HEK293 (cell line): ENCODE data around the gene NCAPG2.

Experiments
- FEZF1 ChIP-seq: fragments of 450-650 bp; formaldehyde crosslinking; IDR thresholded peaks from 2 replicates; pipeline ENCODE4 v1.5.1; 2016; ENCODE audit warnings: missing biosample characterization, missing genetic modification characterization
- HOXC10 ChIP-seq: sonication (generic); formaldehyde crosslinking; IDR thresholded peaks from 2 replicates; pipeline ENCODE4 v1.8.1; 2023; ENCODE audit warnings: mild to moderate bottlenecking, missing genetic modification reagents
- KLF1 ChIP-seq: fragments of 450-650 bp; formaldehyde crosslinking; IDR thresholded peaks from 2 replicates; pipeline ENCODE4 v1.5.1; 2016; ENCODE audit warnings: missing biosample characterization, missing genetic modification characterization
- KLF16 ChIP-seq: fragments of 450-650 bp; formaldehyde crosslinking; IDR thresholded peaks from 2 replicates; pipeline ENCODE4 v1.5.1; 2017; ENCODE audit warnings: missing biosample characterization, missing genetic modification characterization
- KLF7 ChIP-seq: fragments of 450-650 bp; formaldehyde crosslinking; IDR thresholded peaks from 2 replicates; pipeline ENCODE4 v1.5.1; 2016; ENCODE audit warnings: missing biosample characterization, missing genetic modification characterization, borderline replicate concordance
- KLF9 ChIP-seq: fragments of 450-650 bp; formaldehyde crosslinking; IDR thresholded peaks from 2 replicates; pipeline ENCODE4 v1.5.1; 2016; ENCODE audit warnings: missing biosample characterization, missing genetic modification characterization, low read depth
- MZF1 ChIP-seq: fragments of 450-650 bp; formaldehyde crosslinking; IDR thresholded peaks from 2 replicates; pipeline ENCODE4 v1.5.1; 2017; ENCODE audit warnings: missing biosample characterization, missing genetic modification characterization, borderline replicate concordance
- SCRT2 ChIP-seq: fragments of 450-650 bp; formaldehyde crosslinking; IDR thresholded peaks from 2 replicates; pipeline ENCODE4 v1.5.1; 2016; ENCODE audit warnings: missing biosample characterization, missing genetic modification characterization
- SP7 ChIP-seq: fragments of 450-650 bp; formaldehyde crosslinking; IDR thresholded peaks from 2 replicates; pipeline ENCODE4 v1.5.1; 2016; ENCODE audit warnings: missing biosample characterization, missing genetic modification characterization
- TRIM28 ChIP-seq: IDR thresholded peaks from 2 replicates; pipeline ENCODE4 v1.6.1; 2011; ENCODE audit warnings: low read length, control low read depth, borderline replicate concordance
- ZBTB21 ChIP-seq: fragments of 450-650 bp; formaldehyde crosslinking; IDR thresholded peaks from 2 replicates; pipeline ENCODE4 v1.5.1; 2017; ENCODE audit warnings: missing biosample characterization, missing genetic modification characterization
- ZBTB48 ChIP-seq: fragments of 450-650 bp; formaldehyde crosslinking; IDR thresholded peaks from 2 replicates; pipeline ENCODE4 v1.5.1; 2016; ENCODE audit warnings: missing biosample characterization, missing genetic modification characterization
- ZNF121 ChIP-seq: fragments of 450-650 bp; formaldehyde crosslinking; IDR thresholded peaks from 2 replicates; pipeline ENCODE4 v1.5.1; 2016; ENCODE audit warnings: missing biosample characterization, missing genetic modification characterization
- ZNF138 ChIP-seq: fragments of 450-650 bp; formaldehyde crosslinking; IDR thresholded peaks from 2 replicates; pipeline ENCODE4 v1.5.1; 2016; ENCODE audit warnings: missing biosample characterization, missing genetic modification characterization, borderline replicate concordance
- ZNF148 ChIP-seq: fragments of 450-650 bp; formaldehyde crosslinking; IDR thresholded peaks from 2 replicates; pipeline ENCODE4 v1.5.0; 2017; ENCODE audit warnings: missing biosample characterization, missing genetic modification characterization, borderline replicate concordance
- ZNF157 ChIP-seq: fragments of 450-650 bp; formaldehyde crosslinking; IDR thresholded peaks from 2 replicates; pipeline ENCODE4 v1.5.1; 2016; ENCODE audit warnings: missing biosample characterization, missing genetic modification characterization
- ZNF169 ChIP-seq: fragments of 450-650 bp; formaldehyde crosslinking; IDR thresholded peaks from 2 replicates; pipeline ENCODE4 v1.5.1; 2016; ENCODE audit warnings: missing biosample characterization, missing genetic modification characterization
- ZNF2 ChIP-seq: fragments of 450-650 bp; formaldehyde crosslinking; IDR thresholded peaks from 2 replicates; pipeline ENCODE4 v1.5.1; 2016; ENCODE audit warnings: missing biosample characterization, missing genetic modification characterization
- ZNF239 ChIP-seq: fragments of 450-650 bp; formaldehyde crosslinking; IDR thresholded peaks from 2 replicates; pipeline ENCODE4 v1.5.1; 2016; ENCODE audit warnings: missing biosample characterization, missing genetic modification characterization
- ZNF311 ChIP-seq: fragments of 450-650 bp; formaldehyde crosslinking; IDR thresholded peaks from 2 replicates; pipeline ENCODE4 v1.5.1; 2017; ENCODE audit warnings: missing biosample characterization, missing genetic modification characterization, borderline replicate concordance
- ZNF324 ChIP-seq: fragments of 450-650 bp; formaldehyde crosslinking; IDR thresholded peaks from 2 replicates; pipeline ENCODE4 v1.5.1; 2016; ENCODE audit warnings: missing biosample characterization, missing genetic modification characterization
- ZNF354C ChIP-seq: fragments of 450-650 bp; formaldehyde crosslinking; IDR thresholded peaks from 2 replicates; pipeline ENCODE4 v1.5.1; 2016; ENCODE audit warnings: missing biosample characterization, missing genetic modification characterization, low read depth, borderline replicate concordance
- ZNF404 ChIP-seq: fragments of 450-650 bp; formaldehyde crosslinking; IDR thresholded peaks from 2 replicates; pipeline ENCODE4 v1.5.1; 2017; ENCODE audit warnings: missing biosample characterization, missing genetic modification characterization
- ZNF423 ChIP-seq: fragments of 450-650 bp; formaldehyde crosslinking; IDR thresholded peaks from 2 replicates; pipeline ENCODE4 v1.5.1; 2016; ENCODE audit warnings: missing biosample characterization, missing genetic modification characterization
- ZNF426 ChIP-seq: fragments of 450-650 bp; formaldehyde crosslinking; IDR thresholded peaks from 2 replicates; pipeline ENCODE4 v1.5.1; 2017; ENCODE audit warnings: missing biosample characterization, missing genetic modification characterization, mild to moderate bottlenecking, inconsistent platforms, moderate library complexity
- ZNF501 ChIP-seq: fragments of 450-650 bp; formaldehyde crosslinking; IDR thresholded peaks from 2 replicates; pipeline ENCODE4 v1.5.1; 2016; ENCODE audit warnings: missing biosample characterization, missing genetic modification characterization
- ZNF529 ChIP-seq: fragments of 450-650 bp; formaldehyde crosslinking; IDR thresholded peaks from 2 replicates; pipeline ENCODE4 v1.5.1; 2017; ENCODE audit warnings: missing genetic modification characterization, missing biosample characterization; ENCODE audit not compliant: insufficient replicate concordance
- ZNF571 ChIP-seq: fragments of 450-650 bp; formaldehyde crosslinking; IDR thresholded peaks from 2 replicates; pipeline ENCODE4 v1.5.0; 2017; ENCODE audit warnings: missing biosample characterization, missing genetic modification characterization
- ZNF610 ChIP-seq: fragments of 450-650 bp; formaldehyde crosslinking; IDR thresholded peaks from 2 replicates; pipeline ENCODE4 v1.5.1; 2016; ENCODE audit warnings: missing biosample characterization, missing genetic modification characterization, borderline replicate concordance
- ZNF623 ChIP-seq: fragments of 450-650 bp; formaldehyde crosslinking; IDR thresholded peaks from 2 replicates; pipeline ENCODE4 v1.5.1; 2016; ENCODE audit warnings: missing biosample characterization, missing genetic modification characterization
- ZNF701 ChIP-seq: fragments of 450-650 bp; formaldehyde crosslinking; IDR thresholded peaks from 2 replicates; pipeline ENCODE4 v1.5.1; 2016; ENCODE audit warnings: missing biosample characterization, missing genetic modification characterization
- ZNF776 ChIP-seq: fragments of 450-650 bp; formaldehyde crosslinking; IDR thresholded peaks from 2 replicates; pipeline ENCODE4 v1.5.0; 2017; ENCODE audit warnings: missing biosample characterization, missing genetic modification characterization, borderline replicate concordance
- ZNF777 ChIP-seq: fragments of 450-650 bp; formaldehyde crosslinking; IDR thresholded peaks from 2 replicates; pipeline ENCODE4 v1.5.1; 2017; ENCODE audit warnings: missing biosample characterization, missing genetic modification characterization, borderline replicate concordance
- ZXDB ChIP-seq: fragments of 450-650 bp; formaldehyde crosslinking; IDR thresholded peaks from 2 replicates; pipeline ENCODE4 v1.5.1; 2016; ENCODE audit warnings: missing biosample characterization, missing genetic modification characterization
- TF ChIP-seq, protein P1 (sequence below): IDR thresholded peaks from 2 replicates; pipeline ENCODE4 v1.6.1; 2011; ENCODE audit warnings: mild to moderate bottlenecking, low read depth, low read length, borderline replicate concordance
- TF ChIP-seq, protein P2 (sequence below): fragments of 450-650 bp; formaldehyde crosslinking; IDR thresholded peaks from 2 replicates; pipeline ENCODE4 v1.5.1; 2016; ENCODE audit warnings: missing biosample characterization, missing genetic modification characterization

Gene NCAPG2

DNA sequence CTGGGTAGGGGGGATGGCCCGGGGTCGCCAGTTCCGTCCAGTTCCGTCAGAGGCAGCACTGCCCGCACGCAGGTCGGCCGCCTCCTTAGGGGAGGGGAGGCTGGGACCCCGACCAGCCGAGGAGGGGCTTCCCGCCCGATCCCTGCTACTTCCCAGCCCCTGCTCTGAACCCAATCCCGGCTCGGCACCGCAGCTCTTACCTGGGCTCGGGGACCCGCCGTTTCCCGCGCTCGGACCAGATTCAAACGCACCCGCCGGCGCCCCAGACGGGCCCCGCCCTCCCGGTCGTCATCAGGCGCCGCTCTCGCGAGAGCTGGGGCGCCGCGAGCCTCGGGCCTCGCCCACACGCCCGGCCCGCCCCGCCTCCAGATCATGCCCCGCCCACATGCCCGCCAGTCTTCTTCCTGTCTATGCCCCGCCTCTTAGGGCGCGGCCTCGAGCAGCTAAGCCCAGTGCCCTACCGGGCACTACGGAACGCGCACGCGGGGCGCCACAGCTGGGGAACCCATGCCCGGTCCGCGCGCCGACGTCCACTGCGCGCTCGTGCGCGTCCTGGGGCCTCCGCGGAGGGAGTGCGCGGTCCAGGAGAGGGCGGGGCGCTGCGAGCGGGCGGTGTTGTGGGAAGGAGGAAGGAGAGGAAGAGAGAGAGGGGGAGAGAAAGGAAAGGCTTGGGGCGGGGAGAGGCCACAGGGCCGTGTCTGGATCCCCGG is at the start of gene NCAPG2 (continued):
- TF ChIP-seq FEZF1 (tag by site-specific recombination) (no peak), SP7 (tag by site-specific recombination) (peak; percentile 59; the same call in 1 of the 2 replicates), ZNF404 (no peak), ZNF623 (tag by site-specific recombination) (no peak), MZF1 (tag by site-specific recombination) (no peak), ZNF121 (tag by site-specific recombination) (no peak), ZNF501 (peak; percentile 60), ZNF2 (no peak), ZNF777 (tag by site-specific recombination) (no peak), ZNF157 (tag by site-specific recombination) (no peak), KLF1 (tag by site-specific recombination) (peak; percentile 76; the same call in 1 of the 2 replicates), ZNF311 (tag by site-specific recombination) (no peak), KLF9 (tag by site-specific recombination) (peak; percentile 92), ZNF169 (tag by site-specific recombination) (no peak), ZNF148 (tag by site-specific recombination) (no peak), ZNF239 (no peak), KLF7 (tag by site-specific recombination) (peak; percentile 87), ZNF610 (tag by site-specific recombination) (no peak; the same call in 1 of the 2 replicates), ZNF138 (tag by site-specific recombination) (no peak), TRIM28 (no peak), ZBTB48 (no peak; the same call in 1 of the 2 replicates), KLF16 (tag by site-specific recombination) (peak; percentile 27), ZNF354C (tag by site-specific recombination) (no peak), ZBTB21 (no peak), ZNF701 (tag by site-specific recombination) (no peak), HOXC10 (CRISPR knock-in tag) (no peak), ZNF324 (tag by site-specific recombination) (0 out of 2 replicates have a peak, but pooled peaks have one; percentile 21), ZNF571 (tag by site-specific recombination) (no peak), ZNF776 (no peak), SCRT2 (tag by site-specific recombination) (no peak), ZNF426 (no peak), ZNF529 (no peak), ZXDB (tag by site-specific recombination) (peak; percentile 68; the same call in 1 of the 2 replicates), ZNF423 (tag by site-specific recombination) (no peak)
- TF ChIP-seq, protein P1, sequence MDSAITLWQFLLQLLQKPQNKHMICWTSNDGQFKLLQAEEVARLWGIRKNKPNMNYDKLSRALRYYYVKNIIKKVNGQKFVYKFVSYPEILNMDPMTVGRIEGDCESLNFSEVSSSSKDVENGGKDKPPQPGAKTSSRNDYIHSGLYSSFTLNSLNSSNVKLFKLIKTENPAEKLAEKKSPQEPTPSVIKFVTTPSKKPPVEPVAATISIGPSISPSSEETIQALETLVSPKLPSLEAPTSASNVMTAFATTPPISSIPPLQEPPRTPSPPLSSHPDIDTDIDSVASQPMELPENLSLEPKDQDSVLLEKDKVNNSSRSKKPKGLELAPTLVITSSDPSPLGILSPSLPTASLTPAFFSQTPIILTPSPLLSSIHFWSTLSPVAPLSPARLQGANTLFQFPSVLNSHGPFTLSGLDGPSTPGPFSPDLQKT: no peak
- TF ChIP-seq, protein P2, sequence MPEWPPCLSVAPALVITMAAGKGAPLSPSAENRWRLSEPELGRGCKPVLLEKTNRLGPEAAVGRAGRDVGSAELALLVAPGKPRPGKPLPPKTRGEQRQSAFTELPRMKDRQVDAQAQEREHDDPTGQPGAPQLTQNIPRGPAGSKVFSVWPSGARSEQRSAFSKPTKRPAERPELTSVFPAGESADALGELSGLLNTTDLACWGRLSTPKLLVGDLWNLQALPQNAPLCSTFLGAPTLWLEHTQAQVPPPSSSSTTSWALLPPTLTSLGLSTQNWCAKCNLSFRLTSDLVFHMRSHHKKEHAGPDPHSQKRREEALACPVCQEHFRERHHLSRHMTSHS (tag by site-specific recombination): no peak
